H1 (cell line): ENCODE data around the gene PREX1. TPM values are rescaled to one million over a fixed set of nuclear protein-coding genes. Genes with fewer than 3 reads are reported as not detected.

ENCODE experiments used
- CTCF ChIA-PET: fragments of 300-600 bp; sonication (Branson Sonifier 250); formaldehyde crosslinking; loops from one replicate; lab custom pipeline; 2021; ENCODE audit not compliant: partially characterized antibody; lab: Charles Lee
- POLR2A ChIA-PET: fragments of 300-600 bp; sonication (Branson Sonifier 250); formaldehyde crosslinking; loops from one replicate; lab custom pipeline; 2021; ENCODE audit warnings: inconsistent platforms; ENCODE audit not compliant: partially characterized antibody; lab: Charles Lee
- DNase-seq, 2 experiments: peaks; one replicate each; pipeline versions ENCODE4 v3.0.0 to v3.0.0-alpha.2; 2010 to 2022; ENCODE audit warnings: low spot score in 2 of 2, low read depth in 1 of 2, mixed read lengths in 1 of 2
- FAIRE-seq: peaks from 2 replicates; lab custom pipeline; 2011; peaks lifted over from hg19 to GRCh38; lab: Jason Lieb, UNC
- H2AFZ ChIP-seq: 2 replicates; pipeline ENCODE4 v1.8.1; 2012; ENCODE audit warnings: low read length, inconsistent platforms
- H2AK5ac ChIP-seq: 2 replicates; pipeline ENCODE4 v1.6.1; 2013; ENCODE audit warnings: low read depth, low read length
- H2BK120ac ChIP-seq: replicated peaks from 2 replicates; pipeline ENCODE3; 2013; ENCODE audit warnings: low read depth, low read length, inconsistent platforms
- H2BK12ac ChIP-seq: 2 replicates; pipeline ENCODE4 v1.6.1; 2013; ENCODE audit warnings: low read depth, low read length
- H2BK15ac ChIP-seq: 2 replicates; pipeline ENCODE4 v1.6.1; 2013; ENCODE audit warnings: low read length
- H2BK20ac ChIP-seq: 2 replicates; pipeline ENCODE4 v1.6.1; 2013; ENCODE audit warnings: low read length
- H2BK5ac ChIP-seq: 2 replicates; pipeline ENCODE4 v1.6.1; 2013; ENCODE audit warnings: low read depth, low read length
- H3K14ac ChIP-seq: 2 replicates; pipeline ENCODE4 v1.6.1; 2013; ENCODE audit warnings: inconsistent platforms; ENCODE audit not compliant: insufficient read length
- H3K18ac ChIP-seq: 2 replicates; pipeline ENCODE4 v1.6.1; 2013; ENCODE audit warnings: low read length; ENCODE audit errors: extremely low read depth
- H3K23ac ChIP-seq: 2 replicates; pipeline ENCODE4 v1.6.1; 2013; ENCODE audit warnings: inconsistent platforms; ENCODE audit not compliant: insufficient read length
- H3K23me2 ChIP-seq: 2 replicates; pipeline ENCODE4 v1.6.1; 2013; ENCODE audit warnings: low read depth, low read length
- H3K27ac ChIP-seq: 2 replicates; pipeline ENCODE4 v1.6.1; 2011; ENCODE audit warnings: low read depth, low read length, inconsistent platforms
- H3K27me3 ChIP-seq, 4 experiments: replicated peaks in 1 of 4; 1 replicate in 1 of 4; 2 replicates in 3 of 4; pipeline versions ENCODE4 v1.6.1 to v1.8.1; 2011 to 2013; ENCODE audit warnings: low read length in 3 of 4, mild to moderate bottlenecking in 3 of 4, inconsistent platforms in 2 of 4, mixed read lengths in 2 of 4, moderate library complexity in 1 of 4; ENCODE audit not compliant: control insufficient read depth in 3 of 4, insufficient read depth in 3 of 4; ENCODE audit errors: extremely low read depth in 1 of 4
- H3K36me3 ChIP-seq, 4 experiments: 2 replicates each; pipeline versions ENCODE4 v1.6.1 to v1.8.1; 2011 to 2013; ENCODE audit warnings: mild to moderate bottlenecking in 4 of 4, low read length in 3 of 4, moderate library complexity in 2 of 4, control low read depth in 1 of 4, inconsistent platforms in 1 of 4; ENCODE audit not compliant: insufficient read depth in 4 of 4, control insufficient read depth in 2 of 4
- H3K4ac ChIP-seq: replicated peaks from 2 replicates; pipeline ENCODE3; 2013; ENCODE audit warnings: low read length, low read depth, mixed read lengths, inconsistent platforms; ENCODE audit not compliant: insufficient read length
- H3K4me1 ChIP-seq, 4 experiments: replicated peaks in 1 of 4; 1 replicate in 1 of 4; 2 replicates in 3 of 4; pipeline versions ENCODE4 v1.6.1 to v1.8.1; 2011 to 2013; ENCODE audit warnings: low read length in 3 of 4, inconsistent platforms in 2 of 4, mixed read lengths in 1 of 4; ENCODE audit not compliant: insufficient read depth in 4 of 4, control insufficient read depth in 3 of 4
- H3K4me2 ChIP-seq, 2 experiments: 2 replicates each; pipeline versions ENCODE4 v1.6.1 to v1.8.1; 2011 to 2013; ENCODE audit warnings: low read depth in 2 of 2, low read length in 2 of 2, control low read depth in 1 of 2, inconsistent platforms in 1 of 2, mild to moderate bottlenecking in 1 of 2; ENCODE audit not compliant: insufficient read depth in 1 of 2
- H3K4me3 ChIP-seq, 4 experiments: fragments of 200-600, 300-600 bp in 1 of 4; sonication (generic), shearing (Covaris generic), sonication (Bioruptor Twin) in 1 of 4; 2 replicates each; pipeline versions ENCODE4 v1.5.1 to v1.8.1; 2011 to 2016; ENCODE audit warnings: low read length in 4 of 4, low read depth in 3 of 4, control low read depth in 2 of 4, inconsistent platforms in 2 of 4, mild to moderate bottlenecking in 2 of 4, mixed read lengths in 1 of 4, moderate library complexity in 1 of 4; ENCODE audit not compliant: insufficient read depth in 2 of 4; ENCODE audit errors: extremely low read depth in 1 of 4
- H3K56ac ChIP-seq: replicated peaks from 2 replicates; pipeline ENCODE3; 2013; ENCODE audit warnings: low read depth, mild to moderate bottlenecking, mixed read lengths, low read length, inconsistent platforms; ENCODE audit not compliant: insufficient read length
- H3K79me1 ChIP-seq: 2 replicates; pipeline ENCODE4 v1.6.1; 2013; ENCODE audit warnings: low read depth, low read length, control low read depth
- H3K79me2 ChIP-seq, 2 experiments: 2 replicates each; pipeline versions ENCODE4 v1.6.1 to v1.8.1; 2012 to 2013; ENCODE audit warnings: low read length in 2 of 2, mild to moderate bottlenecking in 2 of 2, inconsistent platforms in 1 of 2; ENCODE audit not compliant: insufficient read depth in 2 of 2, control insufficient read depth in 1 of 2
- H3K9ac ChIP-seq, 4 experiments: replicated peaks in 1 of 4; 1 replicate in 1 of 4; 2 replicates in 3 of 4; pipeline versions ENCODE4 v1.6.1 to v1.8.1; 2011 to 2013; ENCODE audit warnings: low read depth in 3 of 4, low read length in 3 of 4, control low read depth in 2 of 4, mild to moderate bottlenecking in 2 of 4, moderate library complexity in 2 of 4, inconsistent platforms in 1 of 4; ENCODE audit errors: extremely low read depth in 1 of 4
- H3K9me3 ChIP-seq, 2 experiments: 2 replicates each; pipeline versions ENCODE4 v1.6.1 to v1.8.1; 2012 to 2013; ENCODE audit warnings: mild to moderate bottlenecking in 2 of 2, moderate library complexity in 2 of 2, control low read depth in 1 of 2, inconsistent platforms in 1 of 2, low read depth in 1 of 2, low read length in 1 of 2, mixed read lengths in 1 of 2; ENCODE audit not compliant: insufficient read depth in 2 of 2
- H4K20me1 ChIP-seq, 2 experiments: replicated peaks in 1 of 2; 2 replicates each; pipeline versions ENCODE3 to v1.8.1; 2011 to 2013; ENCODE audit warnings: inconsistent platforms in 2 of 2, low read length in 2 of 2, mild to moderate bottlenecking in 1 of 2; ENCODE audit not compliant: insufficient read depth in 2 of 2, control insufficient read depth in 1 of 2
- H4K5ac ChIP-seq: 2 replicates; pipeline ENCODE4 v1.6.1; 2013; ENCODE audit warnings: low read length, low read depth, mixed read lengths, inconsistent platforms; ENCODE audit not compliant: insufficient read length
- H4K8ac ChIP-seq: 2 replicates; pipeline ENCODE4 v1.8.0; 2013; ENCODE audit warnings: mild to moderate bottlenecking, moderate library complexity, low read length, inconsistent platforms; ENCODE audit not compliant: insufficient read depth; ENCODE audit errors: extremely low read depth
- H4K91ac ChIP-seq: replicated peaks from 2 replicates; pipeline ENCODE3; 2013; ENCODE audit warnings: low read length, mixed read lengths, inconsistent platforms; ENCODE audit not compliant: insufficient read length
- KDM1A ChIP-seq: fragments of 200-600, 300-600 bp; sonication (generic); IDR thresholded peaks from 2 replicates; pipeline ENCODE4 v1.7.1; 2016; ENCODE audit warnings: mild to moderate bottlenecking, low read length, borderline replicate concordance
- WGBS, 2 experiments: shearing (Covaris generic) in 1 of 2; methylation state at CpG; one replicate each; pipeline versions ENCODE4 v1.1.6 to v1.1.7; 2013 to 2015; ENCODE audit warnings: low lambda C conversion rate in 2 of 2, mixed read lengths in 2 of 2, inconsistent platforms in 1 of 2, low coverage in 1 of 2, missing lambda C conversion rate in 1 of 2; ENCODE audit not compliant: insufficient replicate concordance in 2 of 2, insufficient coverage in 1 of 2, insufficient read length in 1 of 2; ENCODE audit errors: extremely low coverage in 1 of 2, missing lambda C conversion rate in 1 of 2; 5-methylcytosine and 5-hydroxymethylcytosine counted together
- polyA plus RNA-seq, 7 experiments: library from polyadenylated mRNA; depleted of rRNA in 3 of 7; stranded (reverse) in 5 of 7; unstranded in 2 of 7; fragments of >200 nt in 5 of 7; fragments of 200-250 nt in 2 of 7; gene quantifications; 1 replicate in 5 of 7; 2 replicates in 1 of 7; 4 replicates in 1 of 7; pipeline versions ENCODE4 v1.2.1 to v1.2.3, GENCODE V29; 2011 to 2013; ENCODE audit warnings: missing spikeins in 2 of 7, mixed read lengths in 2 of 7
- total RNA-seq: library from RNA; stranded (reverse); fragmentation: NEBNext Ultra II Directional; extraction: Animal tissue kit (Norgen Biotek cat#: 25700); gene quantifications from 2 replicates; pipeline ENCODE4 v1.2.1, GENCODE V29; 2021
- TF ChIP-seq, protein P1 (sequence below): IDR thresholded peaks from 2 replicates; pipeline ENCODE4 v1.6.1; 2012; ENCODE audit warnings: inconsistent platforms

PREX1 gene
- total and polyA plus RNA-seq, 2 of the 8 experiments (the other 6 are each of a cell fraction or from before 2014, with no cell fraction given): 10.7 to 12.8 TPM

DNA sequence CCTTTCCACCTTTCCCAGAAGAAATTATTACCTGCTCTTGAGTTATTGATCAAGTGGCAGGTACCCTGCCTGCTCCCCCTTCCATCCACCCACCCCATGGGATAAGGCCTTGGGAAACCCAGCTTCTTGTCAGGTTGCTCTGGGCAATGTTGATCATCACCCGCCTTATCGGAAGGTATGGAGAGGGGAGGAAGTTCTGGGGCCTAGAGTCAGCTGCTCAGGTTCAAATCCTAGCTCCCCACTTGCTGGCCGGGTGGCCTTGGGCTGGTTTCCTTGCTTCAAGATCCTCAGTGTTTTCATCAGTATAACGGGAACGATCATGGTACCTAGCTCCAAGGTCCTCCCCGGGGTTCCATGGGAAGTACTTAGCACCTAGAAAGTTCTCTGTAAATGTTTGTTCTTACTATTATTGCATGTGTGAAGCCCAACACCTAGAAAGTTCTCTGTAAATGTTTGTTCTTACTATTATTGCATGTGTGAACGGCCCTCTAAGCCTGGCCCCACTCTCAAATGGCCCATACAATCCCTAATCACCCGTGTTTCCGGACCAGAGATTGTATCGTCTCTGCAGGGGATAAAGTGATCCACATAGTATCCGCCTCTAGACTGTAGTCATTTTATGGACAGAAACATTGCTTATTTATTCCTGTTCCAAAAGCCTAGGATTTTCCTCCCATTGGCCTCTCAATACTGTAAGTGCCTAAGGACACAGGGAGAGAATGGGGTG is 1.1 kb upstream of the PREX1 start:
- no peak overlapping the region for H2BK15ac ChIP-seq
- no peak overlapping the region for H3K56ac ChIP-seq
- DNase-seq (no peak), FAIRE-seq (no peak)
- H4K8ac ChIP-seq: no peak overlapping the region
- no peaks in the 10 kb centered on the region for H3K79me1 ChIP-seq
- peaks cover 9% of the 10 kb centered on the region; the same call in 1 of the 2 replicates for H3K23me2 ChIP-seq
- peak overlapping the region; percentile 56 to 80 for H3K4me2 ChIP-seq
- peaks cover 0 to 9% (median 3%) of the 10 kb centered on the region in 4 experiments; a peak in 5 of 7 replicates for H3K4me1 ChIP-seq
- peak overlapping the region; percentile 71 for H3K18ac ChIP-seq
- H2BK20ac ChIP-seq: no peak overlapping the region
- no peak overlapping the region for H2BK120ac ChIP-seq
- H2BK5ac ChIP-seq: no peak overlapping the region
- no peak overlapping the region for H2AK5ac ChIP-seq
- no peaks in the 10 kb centered on the region for H3K9me3 ChIP-seq
- TF ChIP-seq, protein P1, sequence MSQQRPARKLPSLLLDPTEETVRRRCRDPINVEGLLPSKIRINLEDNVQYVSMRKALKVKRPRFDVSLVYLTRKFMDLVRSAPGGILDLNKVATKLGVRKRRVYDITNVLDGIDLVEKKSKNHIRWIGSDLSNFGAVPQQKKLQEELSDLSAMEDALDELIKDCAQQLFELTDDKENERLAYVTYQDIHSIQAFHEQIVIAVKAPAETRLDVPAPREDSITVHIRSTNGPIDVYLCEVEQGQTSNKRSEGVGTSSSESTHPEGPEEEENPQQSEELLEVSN: no peak
- TF ChIP-seq KDM1A: peak; percentile 46; the same call in 1 of the 2 replicates
- H4K5ac ChIP-seq: no peak overlapping the region
- peak overlapping the region; percentile 47 to 80 (median 52) for H3K4me3 ChIP-seq
- H3K14ac ChIP-seq: no peak overlapping the region
- H2AFZ ChIP-seq: peak overlapping the region; percentile 49; the same call in 1 of the 2 replicates
- ChIA-PET POLR2A (interaction anchor here (0.6 to 1.4 kb wide), 8 partner anchors 9 to 113 kb away, joined by 3 to 9 read pairs (median 3); no protein-coding TSS in a partner anchor), CTCF (interaction anchor here (1.2 to 4.6 kb wide), 2 partner anchors 10 to 172 kb away, joined by 3 to 35 read pairs; no protein-coding TSS in a partner anchor)
- peaks cover 0 to 44% (median 25%) of the 10 kb centered on the region in 4 experiments; a peak in 6 of 7 replicates for H3K27me3 ChIP-seq
- H2BK12ac ChIP-seq: no peak overlapping the region
- 85% methylated on average over 11 of the region's 11 CpGs; no CpG with 5 or more reads in 1 of the 2 experiments for WGBS, 2 experiments
- H3K27ac ChIP-seq: no peak overlapping the region
- no peaks in the 10 kb centered on the region for H3K36me3 ChIP-seq
- peaks cover 2 to 5% of the 10 kb centered on the region in 2 experiments for H4K20me1 ChIP-seq
- no peak overlapping the region for H4K91ac ChIP-seq
- peaks cover 0 to 3% of the 10 kb centered on the region in 2 experiments; a peak in 1 of 4 replicates for H3K79me2 ChIP-seq
- peak overlapping the region; percentile 14 for H3K4ac ChIP-seq
- H3K23ac ChIP-seq: no peak overlapping the region
- H3K9ac ChIP-seq: no peak overlapping the region
